GM23338 (cell line): ENCODE data around the gene APMAP. TPM values are rescaled to one million over a fixed set of nuclear protein-coding genes. Genes with fewer than 3 reads are reported as not detected.

Experiments
- ATAC-seq: fragments of 200-7000 bp; cut with Tn5 transposase; 3 replicates; pipeline ENCODE4 v1.9.1; 2020
- DNase-seq: peaks from one replicate; pipeline ENCODE4 v3.0.0-alpha.2; 2015; ENCODE audit warnings: low spot score
- H2AFZ ChIP-seq: fragments of 200-600 bp; sonication (generic); 2 replicates; pipeline ENCODE4 v1.8.0; 2016; ENCODE audit warnings: antibody characterized with exemption, mild to moderate bottlenecking, moderate library complexity
- H3F3A ChIP-seq: fragments of 200-600 bp; sonication (generic); replicated peaks from 2 replicates; pipeline ENCODE4 v1.8.0; 2017; ENCODE audit warnings: antibody characterized with exemption, mixed run types, low read depth
- H3K27ac ChIP-seq: fragments of 200-600 bp; sonication (generic); 2 replicates; pipeline ENCODE4 v1.6.1; 2016; ENCODE audit warnings: low read depth
- H3K27me3 ChIP-seq: fragments of 200-600 bp; sonication (generic); 2 replicates; pipeline ENCODE4 v1.8.0; 2016; ENCODE audit warnings: mild to moderate bottlenecking, mixed run types, moderate library complexity; ENCODE audit not compliant: insufficient read depth
- H3K36me3 ChIP-seq: fragments of 200-600 bp; sonication (generic); 2 replicates; pipeline ENCODE4 v1.8.0; 2016; ENCODE audit warnings: mild to moderate bottlenecking; ENCODE audit not compliant: insufficient read depth
- H3K4me1 ChIP-seq: fragments of 200-600 bp; sonication (generic); 2 replicates; pipeline ENCODE4 v1.8.0; 2016; ENCODE audit warnings: mild to moderate bottlenecking, moderate library complexity; ENCODE audit not compliant: insufficient read depth
- H3K4me2 ChIP-seq: fragments of 200-600 bp; sonication (generic); 2 replicates; pipeline ENCODE4 v1.7.1; 2017; ENCODE audit warnings: mixed run types
- H3K4me3 ChIP-seq: fragments of 200-600 bp; sonication (generic); 2 replicates; pipeline ENCODE4 v1.6.1; 2016; ENCODE audit warnings: mixed run types
- H3K79me2 ChIP-seq: fragments of 200-600 bp; sonication (generic); replicated peaks from 2 replicates; pipeline ENCODE4 v1.8.0; 2017; ENCODE audit warnings: mild to moderate bottlenecking; ENCODE audit not compliant: insufficient read depth
- H3K9me2 ChIP-seq: fragments of 200-600 bp; sonication (generic); 2 replicates; pipeline ENCODE4 v1.8.0; 2017; ENCODE audit not compliant: insufficient read depth
- H4K20me1 ChIP-seq: fragments of 200-600 bp; sonication (generic); replicated peaks from 2 replicates; pipeline ENCODE4 v1.8.0; 2017; ENCODE audit warnings: mild to moderate bottlenecking; ENCODE audit not compliant: insufficient read depth
- H3K27ac Mint-ChIP-seq: 2 replicates; pipeline ENCODE4 v1.8.0; 2020; ENCODE audit warnings: inconsistent platforms, mild to moderate bottlenecking, moderate library complexity, mixed read lengths
- H3K27me3 Mint-ChIP-seq: 3 replicates; pipeline ENCODE4 v1.8.0; 2022; ENCODE audit warnings: low read depth, mild to moderate bottlenecking, moderate library complexity, mixed read lengths, inconsistent platforms; ENCODE audit not compliant: insufficient read depth, poor library complexity
- H3K36me3 Mint-ChIP-seq: 3 replicates; pipeline ENCODE4 v1.8.0; 2021; ENCODE audit warnings: low read depth, mild to moderate bottlenecking, inconsistent platforms, moderate library complexity, mixed read lengths
- H3K4me1 Mint-ChIP-seq: 3 replicates; pipeline ENCODE4 v1.8.0; 2020; ENCODE audit warnings: mild to moderate bottlenecking, inconsistent platforms, mixed read lengths
- H3K4me3 Mint-ChIP-seq: 3 replicates; pipeline ENCODE4 v1.8.0; 2021; ENCODE audit warnings: moderate library complexity, mild to moderate bottlenecking, inconsistent platforms, mixed read lengths
- H3K9me3 Mint-ChIP-seq: 3 replicates; pipeline ENCODE4 v1.8.0; 2020; ENCODE audit warnings: moderate library complexity, mild to moderate bottlenecking, inconsistent platforms, mixed read lengths
- EZH2 ChIP-seq: fragments of 200-600 bp; sonication (generic); IDR thresholded peaks from one replicate; pipeline ENCODE4 v1.8.0; 2017; ENCODE audit warnings: antibody characterized with exemption, mild to moderate bottlenecking, low read depth; ENCODE audit not compliant: unreplicated experiment
- EZH2phosphoT487 ChIP-seq: fragments of 200-600 bp; sonication (generic); IDR thresholded peaks from one replicate; pipeline ENCODE4 v1.8.1; 2018; ENCODE audit warnings: antibody characterized with exemption; ENCODE audit not compliant: unreplicated experiment
- JUNB ChIP-seq: IDR thresholded peaks from one replicate; pipeline ENCODE4 v1.6.1; 2016; ENCODE audit warnings: antibody characterized with exemption; ENCODE audit not compliant: unreplicated experiment
- POLR2AphosphoS5 ChIP-seq: IDR thresholded peaks from 2 replicates; pipeline ENCODE4 v1.6.1; 2016; ENCODE audit warnings: antibody characterized with exemption, low read depth
- STAT1 ChIP-seq: IDR thresholded peaks from one replicate; pipeline ENCODE4 v1.6.1; 2016; ENCODE audit warnings: antibody characterized with exemption; ENCODE audit not compliant: unreplicated experiment
- ZNF114 ChIP-seq: fragments of 250-450 bp; sonication (Bioruptor Pico); IDR thresholded peaks from 2 replicates; pipeline ENCODE4 v1.5.0; 2020; ENCODE audit warnings: mild to moderate bottlenecking, moderate library complexity
- polyA plus RNA-seq: library from polyadenylated mRNA; unstranded; fragments of >200 nt; fragmentation: Nextera tagmentation; extraction: Ambion mirVana; gene quantifications from 2 replicates; pipeline ENCODE4 v1.2.1, GENCODE V29; 2016
- total RNA-seq: library from RNA; depleted of rRNA; stranded (reverse); fragments of >200 nt; shearing (Covaris generic); gene quantifications from 2 replicates; pipeline ENCODE4 v1.2.3, GENCODE V29; 2014
- TF ChIP-seq, protein P1 (sequence below), 2 experiments: fragments of 200-600 bp in 1 of 2; sonication (generic) in 1 of 2; conservative IDR thresholded peaks; 2 replicates each; pipeline versions ENCODE4 v1.5.1 to v1.6.1; 2016 to 2017; ENCODE audit warnings: antibody characterized with exemption in 2 of 2, low read depth in 2 of 2, mild to moderate bottlenecking in 2 of 2, moderate library complexity in 1 of 2
- TF ChIP-seq, protein P2 (sequence below): fragments of 250-450 bp; sonication (Bioruptor Pico); IDR thresholded peaks from 2 replicates; pipeline ENCODE4 v1.5.0; 2020; ENCODE audit warnings: mild to moderate bottlenecking, moderate library complexity

Gene APMAP
- total and polyA plus RNA-seq, 2 experiments from 2014 or later = 31.7 to 72.3 TPM

DNA sequence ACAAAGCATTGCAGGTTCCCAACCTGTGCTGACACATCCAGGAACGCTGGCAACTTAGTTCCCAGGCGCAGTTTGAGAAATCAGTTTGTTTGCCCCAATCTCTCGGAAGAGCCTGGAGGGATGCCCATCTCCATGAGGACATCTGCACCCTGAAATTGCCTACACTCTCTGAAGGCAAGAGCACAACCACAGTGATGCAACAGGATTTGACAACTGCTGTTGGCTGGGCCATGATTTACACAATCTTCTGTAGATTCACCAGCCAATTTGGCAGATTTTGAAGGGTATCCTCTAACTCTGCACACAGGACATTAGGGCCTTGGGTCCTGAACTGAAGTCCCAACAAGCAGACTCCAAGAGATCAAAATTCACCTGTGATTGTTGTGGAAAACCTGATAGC, 3.4 kb downstream of the APMAP start:
- Mint-ChIP-seq H3K4me1 (peaks cover 20% of the 10 kb centered on the region), H3K27ac (no peak overlapping the region), H3K36me3 (no peaks in the 10 kb centered on the region; the same call in 2 of the 3 replicates), H3K9me3 (no peaks in the 10 kb centered on the region; the same call in 2 of the 3 replicates), H3K27me3 (peaks cover 5% of the 10 kb centered on the region), H3K4me3 (no peak overlapping the region)
- Histone ChIP-seq H3K4me1 (peaks cover 8% of the 10 kb centered on the region; the same call in 1 of the 2 replicates), H3K27ac (no peak overlapping the region), H2AFZ (no peak overlapping the region), H3K4me3 (no peak overlapping the region), H3K27me3 (0 out of 2 replicates have a peak, but pooled peaks cover 2% of the 10 kb centered on the region), H3K36me3 (no peaks in the 10 kb centered on the region), H4K20me1 (peaks cover 30% of the 10 kb centered on the region), H3K9me2 (no peaks in the 10 kb centered on the region), H3K79me2 (peaks cover 79% of the 10 kb centered on the region), H3K4me2 (no peak overlapping the region), H3F3A (no peaks in the 10 kb centered on the region)
- DNase-seq (no peak), ATAC-seq (no peak)
- TF ChIP-seq, protein P1, sequence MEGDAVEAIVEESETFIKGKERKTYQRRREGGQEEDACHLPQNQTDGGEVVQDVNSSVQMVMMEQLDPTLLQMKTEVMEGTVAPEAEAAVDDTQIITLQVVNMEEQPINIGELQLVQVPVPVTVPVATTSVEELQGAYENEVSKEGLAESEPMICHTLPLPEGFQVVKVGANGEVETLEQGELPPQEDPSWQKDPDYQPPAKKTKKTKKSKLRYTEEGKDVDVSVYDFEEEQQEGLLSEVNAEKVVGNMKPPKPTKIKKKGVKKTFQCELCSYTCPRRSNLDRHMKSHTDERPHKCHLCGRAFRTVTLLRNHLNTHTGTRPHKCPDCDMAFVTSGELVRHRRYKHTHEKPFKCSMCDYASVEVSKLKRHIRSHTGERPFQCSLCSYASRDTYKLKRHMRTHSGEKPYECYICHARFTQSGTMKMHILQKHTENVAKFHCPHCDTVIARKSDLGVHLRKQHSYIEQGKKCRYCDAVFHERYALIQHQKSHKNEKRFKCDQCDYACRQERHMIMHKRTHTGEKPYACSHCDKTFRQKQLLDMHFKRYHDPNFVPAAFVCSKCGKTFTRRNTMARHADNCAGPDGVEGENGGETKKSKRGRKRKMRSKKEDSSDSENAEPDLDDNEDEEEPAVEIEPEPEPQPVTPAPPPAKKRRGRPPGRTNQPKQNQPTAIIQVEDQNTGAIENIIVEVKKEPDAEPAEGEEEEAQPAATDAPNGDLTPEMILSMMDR (conservative IDR thresholded peaks at IDR 0.05; ENCODE audit: low read depth in 2 of 2) = no peak
- no peak for TF ChIP-seq STAT1
- no peak for TF ChIP-seq EZH2phosphoT487
- no peak for TF ChIP-seq JUNB
- TF ChIP-seq POLR2AphosphoS5 = no peak
- TF ChIP-seq, protein P2, sequence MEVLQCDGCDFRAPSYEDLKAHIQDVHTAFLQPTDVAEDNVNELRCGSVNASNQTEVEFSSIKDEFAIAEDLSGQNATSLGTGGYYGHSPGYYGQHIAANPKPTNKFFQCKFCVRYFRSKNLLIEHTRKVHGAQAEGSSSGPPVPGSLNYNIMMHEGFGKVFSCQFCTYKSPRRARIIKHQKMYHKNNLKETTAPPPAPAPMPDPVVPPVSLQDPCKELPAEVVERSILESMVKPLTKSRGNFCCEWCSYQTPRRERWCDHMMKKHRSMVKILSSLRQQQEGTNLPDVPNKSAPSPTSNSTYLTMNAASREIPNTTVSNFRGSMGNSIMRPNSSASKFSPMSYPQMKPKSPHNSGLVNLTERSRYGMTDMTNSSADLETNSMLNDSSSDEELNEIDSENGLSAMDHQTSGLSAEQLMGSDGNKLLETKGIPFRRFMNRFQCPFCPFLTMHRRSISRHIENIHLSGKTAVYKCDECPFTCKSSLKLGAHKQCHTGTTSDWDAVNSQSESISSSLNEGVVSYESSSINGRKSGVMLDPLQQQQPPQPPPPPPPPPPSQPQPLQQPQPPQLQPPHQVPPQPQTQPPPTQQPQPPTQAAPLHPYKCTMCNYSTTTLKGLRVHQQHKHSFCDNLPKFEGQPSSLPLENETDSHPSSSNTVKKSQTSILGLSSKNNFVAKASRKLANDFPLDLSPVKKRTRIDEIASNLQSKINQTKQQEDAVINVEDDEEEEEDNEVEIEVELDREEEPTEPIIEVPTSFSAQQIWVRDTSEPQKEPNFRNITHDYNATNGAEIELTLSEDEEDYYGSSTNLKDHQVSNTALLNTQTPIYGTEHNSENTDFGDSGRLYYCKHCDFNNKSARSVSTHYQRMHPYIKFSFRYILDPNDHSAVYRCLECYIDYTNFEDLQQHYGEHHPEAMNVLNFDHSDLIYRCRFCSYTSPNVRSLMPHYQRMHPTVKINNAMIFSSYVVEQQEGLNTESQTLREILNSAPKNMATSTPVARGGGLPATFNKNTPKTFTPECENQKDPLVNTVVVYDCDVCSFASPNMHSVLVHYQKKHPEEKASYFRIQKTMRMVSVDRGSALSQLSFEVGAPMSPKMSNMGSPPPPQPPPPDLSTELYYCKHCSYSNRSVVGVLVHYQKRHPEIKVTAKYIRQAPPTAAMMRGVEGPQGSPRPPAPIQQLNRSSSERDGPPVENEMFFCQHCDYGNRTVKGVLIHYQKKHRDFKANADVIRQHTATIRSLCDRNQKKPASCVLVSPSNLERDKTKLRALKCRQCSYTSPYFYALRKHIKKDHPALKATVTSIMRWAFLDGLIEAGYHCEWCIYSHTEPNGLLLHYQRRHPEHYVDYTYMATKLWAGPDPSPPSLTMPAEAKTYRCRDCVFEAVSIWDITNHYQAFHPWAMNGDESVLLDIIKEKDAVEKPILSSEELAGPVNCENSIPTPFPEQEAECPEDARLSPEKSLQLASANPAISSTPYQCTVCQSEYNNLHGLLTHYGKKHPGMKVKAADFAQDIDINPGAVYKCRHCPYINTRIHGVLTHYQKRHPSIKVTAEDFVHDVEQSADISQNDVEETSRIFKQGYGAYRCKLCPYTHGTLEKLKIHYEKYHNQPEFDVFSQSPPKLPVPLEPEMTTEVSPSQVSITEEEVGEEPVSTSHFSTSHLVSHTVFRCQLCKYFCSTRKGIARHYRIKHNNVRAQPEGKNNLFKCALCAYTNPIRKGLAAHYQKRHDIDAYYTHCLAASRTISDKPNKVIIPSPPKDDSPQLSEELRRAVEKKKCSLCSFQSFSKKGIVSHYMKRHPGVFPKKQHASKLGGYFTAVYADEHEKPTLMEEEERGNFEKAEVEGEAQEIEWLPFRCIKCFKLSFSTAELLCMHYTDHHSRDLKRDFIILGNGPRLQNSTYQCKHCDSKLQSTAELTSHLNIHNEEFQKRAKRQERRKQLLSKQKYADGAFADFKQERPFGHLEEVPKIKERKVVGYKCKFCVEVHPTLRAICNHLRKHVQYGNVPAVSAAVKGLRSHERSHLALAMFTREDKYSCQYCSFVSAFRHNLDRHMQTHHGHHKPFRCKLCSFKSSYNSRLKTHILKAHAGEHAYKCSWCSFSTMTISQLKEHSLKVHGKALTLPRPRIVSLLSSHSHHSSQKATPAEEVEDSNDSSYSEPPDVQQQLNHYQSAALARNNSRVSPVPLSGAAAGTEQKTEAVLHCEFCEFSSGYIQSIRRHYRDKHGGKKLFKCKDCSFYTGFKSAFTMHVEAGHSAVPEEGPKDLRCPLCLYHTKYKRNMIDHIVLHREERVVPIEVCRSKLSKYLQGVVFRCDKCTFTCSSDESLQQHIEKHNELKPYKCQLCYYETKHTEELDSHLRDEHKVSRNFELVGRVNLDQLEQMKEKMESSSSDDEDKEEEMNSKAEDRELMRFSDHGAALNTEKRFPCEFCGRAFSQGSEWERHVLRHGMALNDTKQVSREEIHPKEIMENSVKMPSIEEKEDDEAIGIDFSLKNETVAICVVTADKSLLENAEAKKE (CRISPR knock-in tag) = no peak
- TF ChIP-seq ZNF114 (CRISPR knock-in tag) = no peak
- no peak for TF ChIP-seq EZH2
